ENCODE measurements around the gene COL24A1.
A peak's percentile ranks its signal among the peaks of the same experiment; 100 is the strongest.
"Not testable (repeated sequence)": the region's sequence is repeated elsewhere in the genome, so short reads cannot be mapped to it uniquely, and the experiment has no call there.

COL24A1 gene

GRCh38 chr1:85983316-85983715 lies 173.3 kb downstream of the COL24A1 start:
- no peak for DNase-seq

- no peak for DNase-seq
Measured at GRCh38 chr1:85976516-85977205, 179.9 kb downstream of the COL24A1 start.

DNA sequence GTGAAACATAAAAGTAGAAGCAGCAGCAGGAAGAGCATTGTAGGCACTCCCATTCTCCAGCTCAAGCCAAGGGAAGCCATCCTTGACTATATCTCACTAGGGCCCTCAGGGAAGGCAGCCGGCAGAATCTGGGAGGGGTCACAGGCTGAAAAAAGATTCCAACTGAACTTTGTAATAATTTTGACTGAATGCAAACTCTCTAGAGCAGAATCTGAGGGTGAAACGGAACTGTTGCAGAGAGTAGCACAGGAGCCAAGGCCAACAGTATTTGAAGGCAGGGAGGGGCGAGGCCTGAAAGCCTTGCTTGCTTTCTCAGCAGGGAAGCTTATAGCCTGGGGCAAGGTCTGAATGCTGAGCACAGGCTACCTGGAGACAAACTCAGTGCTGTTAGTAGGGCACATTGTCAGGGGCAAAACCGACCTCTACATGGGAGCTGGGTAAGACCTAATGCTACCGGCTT lies 180.6 kb downstream of the COL24A1 start:
- DNase-seq, result no peak

DNA sequence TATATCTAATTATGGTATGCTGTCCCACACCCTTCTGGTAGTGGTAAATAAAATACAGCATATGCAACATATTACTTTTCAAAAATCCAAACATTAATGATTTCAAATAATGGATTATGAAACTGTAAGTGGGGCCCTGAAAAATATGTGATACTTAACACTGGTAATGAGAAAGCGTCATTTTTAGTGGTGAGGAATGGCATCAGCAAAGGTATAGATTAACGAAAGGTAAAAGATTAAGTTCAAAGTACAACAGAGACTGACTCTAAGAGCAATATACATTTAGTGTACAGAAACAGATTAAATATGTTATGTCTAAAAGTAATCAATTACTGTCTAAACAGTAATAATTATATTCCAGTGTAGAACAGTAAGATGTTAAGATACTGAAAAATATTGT lies 194.1 kb downstream of the COL24A1 start:
- no peak for DNase-seq

- DNase-seq, result no peak
Measured at GRCh38 chr1:85957760-85958159, 198.8 kb downstream of the COL24A1 start.

- not testable (repeated sequence) for DNase-seq
Measured at GRCh38 chr1:85955218-85955617, 201.4 kb downstream of the COL24A1 start.

- no peak for DNase-seq
Measured at GRCh38 chr1:85952460-85952859, 204.1 kb downstream of the COL24A1 start.

- DNase-seq, result no peak
Measured at GRCh38 chr1:85947186-85947585, 209.4 kb downstream of the COL24A1 start.

- no peak for DNase-seq
Measured at GRCh38 chr1:85943945-85944344, 212.6 kb downstream of the COL24A1 start.

DNA sequence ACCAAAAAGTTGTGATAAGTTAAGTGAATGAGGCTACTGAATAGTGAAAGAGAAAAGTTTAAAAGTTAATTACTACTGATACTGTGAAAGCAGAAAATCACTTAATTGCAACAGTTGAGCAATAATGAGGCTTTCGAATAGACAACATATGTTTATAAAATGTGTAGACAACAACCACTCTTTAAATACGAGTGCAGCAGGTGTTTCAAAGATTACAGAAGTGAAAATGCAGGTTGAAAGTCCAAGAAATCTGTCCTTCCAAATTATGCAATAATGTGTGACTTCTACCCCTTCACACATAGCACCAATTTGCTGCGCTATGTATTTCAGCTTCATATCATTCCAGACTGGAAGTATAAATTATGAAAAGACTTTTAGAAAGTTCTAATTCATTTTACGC lies 213.0 kb downstream of the COL24A1 start:
- DNase-seq, result no peak

DNA sequence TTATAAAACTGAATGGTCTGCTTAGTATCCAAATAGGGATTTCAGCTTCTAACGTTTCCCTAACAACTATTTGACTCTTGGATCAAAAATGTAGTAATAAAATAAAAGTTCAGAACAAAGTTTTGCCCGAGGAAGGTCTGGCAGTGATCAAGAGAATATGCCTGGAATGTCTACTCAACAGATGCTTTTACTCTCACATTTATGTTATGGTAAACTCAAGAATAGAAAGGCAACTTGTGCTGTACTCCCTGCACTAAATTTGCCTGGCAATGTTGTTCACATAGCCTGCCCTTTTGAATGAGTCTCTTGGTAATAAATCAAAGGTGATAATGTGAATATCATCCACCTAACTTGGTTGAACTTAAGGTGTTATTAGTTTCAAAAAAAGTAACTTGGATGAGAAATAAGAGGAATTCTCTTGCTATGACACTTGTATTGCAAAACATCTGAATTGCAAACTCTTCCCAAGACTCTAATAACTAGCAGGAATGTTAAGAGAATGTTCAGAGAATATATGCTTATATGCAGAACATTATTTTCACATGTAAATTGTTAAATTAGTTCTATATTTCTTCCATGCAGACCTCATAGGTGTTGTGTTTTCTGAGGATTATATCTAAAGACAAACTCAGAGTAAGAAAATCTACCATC lies 215.8 kb downstream of the COL24A1 start:
- peak; percentile 68 for DNase-seq

GRCh38 chr1:85938829-85939228 lies 217.7 kb downstream of the COL24A1 start:
- DNase-seq, result no peak

DNA sequence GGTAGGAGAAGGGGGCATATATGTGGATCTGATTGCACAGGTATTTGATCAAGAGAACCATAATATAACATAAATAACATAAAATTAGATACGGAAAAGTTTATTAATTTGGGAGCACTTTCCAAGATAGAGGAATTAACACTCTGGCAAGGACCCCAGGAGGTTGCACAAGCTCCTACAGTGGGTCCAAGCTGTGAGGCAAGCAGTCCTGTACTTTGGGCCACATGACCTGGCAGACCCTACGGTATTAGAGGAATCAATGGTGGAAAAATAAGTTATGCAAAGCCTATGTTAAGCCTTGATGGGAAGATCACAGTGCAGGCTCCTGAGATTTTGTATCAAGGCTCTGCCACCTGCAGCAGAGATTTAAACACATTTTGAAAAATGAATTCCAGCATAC lies 220.1 kb downstream of the COL24A1 start:
- DNase-seq, result no peak

DNA sequence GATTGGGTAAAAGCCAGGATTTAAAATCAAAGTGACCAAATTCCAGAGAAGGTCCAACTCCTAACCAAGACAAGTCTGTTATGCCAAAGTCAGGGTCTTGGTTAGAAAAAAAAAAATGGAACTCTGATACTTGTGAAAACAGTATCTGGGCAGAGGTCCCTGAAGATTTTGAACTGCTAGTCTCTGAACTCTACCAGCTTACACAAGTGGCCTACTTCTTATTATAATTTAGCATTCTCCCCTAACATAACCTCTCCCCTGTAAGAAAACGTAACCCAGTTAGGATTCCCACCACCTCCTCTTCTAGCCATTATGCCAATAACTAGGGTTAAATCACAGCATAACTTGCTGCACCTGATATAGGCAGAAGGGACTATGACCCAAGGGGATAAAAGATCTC lies 220.5 kb downstream of the COL24A1 start:
- no peak for DNase-seq

GRCh38 chr1:85935234-85935633 lies 221.3 kb downstream of the COL24A1 start:
- peak; percentile 9 for DNase-seq

GRCh38 chr1:85934516-85934915 lies 222.1 kb downstream of the COL24A1 start:
- no peak for DNase-seq

- DNase-seq, result peak; percentile 2
Measured at GRCh38 chr1:85933961-85934360, 222.6 kb downstream of the COL24A1 start.

GRCh38 chr1:85911742-85912141 lies 244.8 kb downstream of the COL24A1 start:
- peak; percentile 16 for DNase-seq

- DNase-seq, result no peak
Measured at GRCh38 chr1:85900921-85901320, 255.7 kb downstream of the COL24A1 start.

DNA sequence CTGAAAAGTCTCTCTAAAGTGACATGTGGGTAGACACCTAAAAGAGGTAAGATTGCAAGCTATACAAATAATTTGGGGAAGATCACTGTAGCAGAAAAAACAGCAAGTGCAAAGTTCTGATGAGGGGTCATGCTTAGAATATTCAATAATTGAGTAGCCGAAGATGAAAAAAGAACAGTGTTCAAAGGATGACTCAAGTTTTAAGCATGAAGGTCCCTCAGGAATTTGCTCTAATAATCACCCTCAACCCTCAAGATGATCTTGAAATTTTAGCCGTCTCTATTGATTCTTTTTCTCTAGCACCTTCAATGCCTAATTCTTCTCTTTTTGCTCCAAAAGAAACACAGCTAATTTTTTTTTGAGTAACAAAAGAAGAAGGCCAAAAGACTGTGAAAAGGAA lies 257.7 kb downstream of the COL24A1 start:
- DNase-seq, result peak; percentile 48

DNA sequence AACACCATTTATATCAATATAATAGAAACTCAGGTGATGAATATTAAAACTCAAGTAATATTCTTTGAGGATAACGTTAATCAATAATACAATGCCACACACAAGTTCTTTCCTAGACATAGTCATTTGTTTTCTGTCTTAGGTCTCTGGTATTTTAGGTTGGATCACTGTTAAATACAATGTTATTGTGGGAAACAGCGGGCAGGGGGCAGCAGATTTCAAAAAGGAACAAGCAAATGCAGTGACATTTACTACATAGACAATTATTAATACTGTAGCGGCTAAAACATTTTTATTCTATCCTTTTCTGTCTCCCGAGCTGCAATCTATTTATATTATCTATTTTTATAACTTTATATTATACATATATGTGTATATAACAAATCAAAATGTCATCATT lies 261.9 kb downstream of the COL24A1 start:
- DNase-seq, result peak; percentile 65

GRCh38 chr1:85892366-85892765 lies 264.2 kb downstream of the COL24A1 start:
- DNase-seq, result peak; percentile 68

GRCh38 chr1:85889870-85890269 lies 266.7 kb downstream of the COL24A1 start:
- no peak for DNase-seq

DNA sequence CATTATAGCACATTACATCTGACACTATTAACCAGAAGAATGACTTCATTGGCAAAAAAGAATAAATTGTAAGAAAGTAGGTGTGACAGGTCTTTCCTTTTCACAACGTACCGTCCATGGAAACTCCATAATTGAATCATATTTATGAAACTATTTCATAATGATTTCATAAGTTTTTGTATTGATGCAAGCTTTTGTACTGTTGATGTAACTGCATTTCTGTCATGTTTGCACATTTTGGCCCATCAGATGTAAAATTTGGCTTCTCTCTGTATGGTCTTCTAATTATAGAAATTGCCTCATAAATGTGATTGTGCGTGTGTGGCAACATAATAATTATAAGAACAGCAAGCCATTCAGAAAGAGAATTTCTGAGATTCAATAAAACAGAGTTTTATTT lies 267.7 kb downstream of the COL24A1 start:
- no peak for DNase-seq
